Peyer's patch (tissue), 4 donors: ENCODE results near the gene C13orf42.

Source experiments
- CTCF ChIP-seq, 6 experiments: fragments of 450-650 bp in 4 of 6; fragments of 200-600 bp in 2 of 6; sonication (generic) in 1 of 6; IDR thresholded peaks; one replicate each; pipeline ENCODE4 v1.5.1; 2017 to 2019; ENCODE audit warnings: antibody characterized with exemption in 6 of 6, mild to moderate bottlenecking in 3 of 6, moderate library complexity in 1 of 6
- POLR2A ChIP-seq, 2 donors: fragments of 450-650 bp; IDR thresholded peaks; one replicate each; pipeline ENCODE4 v1.5.1; 2017; ENCODE audit warnings: antibody characterized with exemption in 2 of 2, mild to moderate bottlenecking in 2 of 2, moderate library complexity in 2 of 2

- no peak for TF ChIP-seq CTCF (IDR thresholded peaks at IDR 0.05)
- no peak for TF ChIP-seq POLR2A (IDR thresholded peaks at IDR 0.05)
Measured at GRCh38 chr13:51035978-51036377, 75.1 kb downstream of the C13orf42 start.
